ENCODE data around the gene QKI. TPM values are rescaled to one million over a fixed set of nuclear protein-coding genes. Genes with fewer than 3 reads are reported as not detected.

QKI gene
- total and polyA plus RNA-seq, 10 of the 15 experiments (the other 5 are each of a cell fraction or from before 2014, with no cell fraction given): 4.7 to 72.5 (median 38.9) TPM

DNA sequence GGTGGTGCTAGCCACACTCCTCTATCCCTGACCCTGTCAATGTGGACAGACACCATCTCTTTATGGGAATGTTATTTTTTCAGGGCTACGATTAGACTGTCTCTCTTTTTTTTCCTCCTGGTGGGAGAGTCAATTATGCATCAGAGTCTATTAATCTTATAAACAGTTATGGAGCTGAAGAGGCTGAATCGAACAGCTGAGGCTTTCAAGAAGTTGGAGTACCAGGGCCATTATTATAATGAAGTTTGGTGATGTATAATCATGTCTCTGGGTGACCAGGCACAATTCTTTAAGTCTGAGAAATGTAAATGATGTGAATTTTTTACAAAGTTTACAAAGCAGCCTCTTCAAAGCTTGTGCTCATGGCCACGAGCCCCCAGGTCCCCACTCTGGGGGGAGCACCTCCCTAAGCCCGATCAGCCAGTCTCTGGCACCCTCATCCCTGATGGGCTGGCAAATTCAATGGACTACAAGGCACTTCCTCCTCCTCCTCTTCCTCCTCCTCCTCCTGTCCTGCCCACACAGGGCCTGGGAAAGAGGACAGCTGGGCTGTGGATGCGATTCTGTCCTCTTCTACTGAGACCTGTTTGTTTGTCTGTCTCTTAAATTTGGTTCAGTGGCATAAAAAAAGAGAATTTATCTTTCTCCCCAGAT is 43.9 kb upstream of the QKI start (continued):
- TF ChIP-seq, protein P1, sequence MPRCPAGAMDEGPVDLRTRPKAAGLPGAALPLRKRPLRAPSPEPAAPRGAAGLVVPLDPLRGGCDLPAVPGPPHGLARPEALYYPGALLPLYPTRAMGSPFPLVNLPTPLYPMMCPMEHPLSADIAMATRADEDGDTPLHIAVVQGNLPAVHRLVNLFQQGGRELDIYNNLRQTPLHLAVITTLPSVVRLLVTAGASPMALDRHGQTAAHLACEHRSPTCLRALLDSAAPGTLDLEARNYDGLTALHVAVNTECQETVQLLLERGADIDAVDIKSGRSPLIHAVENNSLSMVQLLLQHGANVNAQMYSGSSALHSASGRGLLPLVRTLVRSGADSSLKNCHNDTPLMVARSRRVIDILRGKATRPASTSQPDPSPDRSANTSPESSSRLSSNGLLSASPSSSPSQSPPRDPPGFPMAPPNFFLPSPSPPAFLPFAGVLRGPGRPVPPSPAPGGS (IDR thresholded peaks at IDR 0.05; ENCODE audit: borderline replicate concordance, insufficient read depth, low read depth, low read length, poor library complexity, severe bottlenecking): no peak
- TF ChIP-seq, protein P2, sequence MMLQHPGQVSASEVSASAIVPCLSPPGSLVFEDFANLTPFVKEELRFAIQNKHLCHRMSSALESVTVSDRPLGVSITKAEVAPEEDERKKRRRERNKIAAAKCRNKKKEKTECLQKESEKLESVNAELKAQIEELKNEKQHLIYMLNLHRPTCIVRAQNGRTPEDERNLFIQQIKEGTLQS (IDR thresholded peaks at IDR 0.05; ENCODE audit: borderline replicate concordance, extremely low read depth, low read depth, low read length): no peak
- TF ChIP-seq NFXL1 (IDR thresholded peaks at IDR 0.05; ENCODE audit: borderline replicate concordance): no peak
- no peak for TF ChIP-seq POLR2AphosphoS2 (IDR thresholded peaks at IDR 0.05; ENCODE audit: low read depth, low read length)
- TF ChIP-seq IKZF1 (conservative IDR thresholded peaks at IDR 0.05): no peak

DNA sequence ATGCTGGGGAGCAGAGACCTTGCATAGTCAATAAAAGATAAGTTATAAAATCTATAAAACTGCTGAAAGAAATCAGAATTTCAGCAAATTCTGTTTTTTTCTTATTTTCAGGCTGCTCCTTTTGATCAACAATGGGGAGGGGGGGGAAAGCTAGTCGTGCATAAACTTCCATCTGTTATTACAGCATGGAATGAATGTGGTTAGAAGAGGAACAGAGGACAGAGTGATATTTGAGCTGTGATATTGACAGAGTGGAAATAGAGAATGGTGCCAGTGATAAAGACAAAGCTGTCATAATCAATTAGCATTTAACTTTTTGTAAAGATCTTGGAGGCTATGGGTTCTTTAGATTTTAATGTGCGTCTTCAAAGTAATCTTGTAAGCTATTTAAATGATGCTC is 43.4 kb upstream of the QKI start:
- Histone ChIP-seq H4K20me1 (ENCODE audit: control insufficient read depth, insufficient read depth) (no peaks in the 10 kb centered on the region), H3K27ac (ENCODE audit: control insufficient read depth, insufficient read depth) (no peak overlapping the region), H3K9ac (ENCODE audit: control insufficient read depth, insufficient read depth, low read length) (no peak overlapping the region), H3K4me1 (ENCODE audit: control insufficient read depth, insufficient read depth, low read length) (no peaks in the 10 kb centered on the region), H3K36me3 (ENCODE audit: control insufficient read depth in 2 of 2, insufficient read depth in 2 of 2, low read length in 1 of 2) (no peaks in the 10 kb centered on the region), H3K27me3 (replicated peaks in 1 of 2; ENCODE audit: control insufficient read depth in 2 of 2, insufficient read depth in 2 of 2, low read length in 1 of 2) (no peaks in the 10 kb centered on the region; a peak in 2 of 4 replicates), H2AFZ (ENCODE audit: control insufficient read depth, low read depth, low read length) (no peak overlapping the region), H3K4me2 (ENCODE audit: control insufficient read depth, insufficient read depth) (no peak overlapping the region), H3K79me2 (ENCODE audit: control insufficient read depth, insufficient read depth, low read length) (no peaks in the 10 kb centered on the region), H3K4me3 (no peak overlapping the region), H3K9me3 (replicated peaks; ENCODE audit: control insufficient read depth, insufficient read depth, low read length) (no peaks in the 10 kb centered on the region)
- CTCF ChIA-PET: interaction anchor here (0.5 to 1.6 kb wide), 2 partner anchors 8 to 39 kb away, joined by 3 to 6 read pairs; no protein-coding TSS in a partner anchor
- DNase-seq (ENCODE audit: low read depth, low spot score) (no peak), FAIRE-seq (no peak), ATAC-seq (no peak)
- intact Hi-C loops (cut with micrococcal nuclease; ENCODE audit: unreplicated experiment) (no loop called here), in situ Hi-C loops (cut with MboI) (no loop called here)
- RAD21 ChIA-PET (ENCODE audit: unreplicated experiment): no interaction called here
- POLR2A ChIA-PET: no interaction called here
- 30% methylated on average over 2 of the region's 2 CpGs for WGBS (ENCODE audit: insufficient coverage, insufficient replicate concordance, low lambda C conversion rate, missing lambda C conversion rate)
- TF ChIP-seq ETV6 (conservative IDR thresholded peaks at IDR 0.05 in 1 of 2, IDR thresholded peaks at IDR 0.05 in 1 of 2; ENCODE audit: borderline replicate concordance in 1 of 2, low read depth in 1 of 2): no peak
- BruUV-seq (replicated peaks): no TSS peak
- SMC1A ChIA-PET (ENCODE audit: uncharacterized antibody, unreplicated experiment): no interaction called here
